ENCODE measurements around the gene CTRL. TPM values are rescaled to one million over a fixed set of nuclear protein-coding genes. Genes with fewer than 3 reads are reported as not detected.

The CTRL gene
- total RNA-seq, 2 donors from 2014 or later, result 0.59 TPM; not detected in 1

- no peaks in the 10 kb centered on the region for H3K9me3 ChIP-seq
- no peak for TF ChIP-seq CTCF (IDR thresholded peaks at IDR 0.05)
- H3K4me1 ChIP-seq, result peaks cover 0 to 44% of the 10 kb centered on the region in 2 donors
- DNase-seq (ENCODE audit: low spot score), result no peak
- H3K27ac ChIP-seq, result no peak overlapping the region
- no peaks in the 10 kb centered on the region for H3K27me3 ChIP-seq
- H3K4me3 ChIP-seq, result no peak overlapping the region
- peaks cover 20% of the 10 kb centered on the region for H3K36me3 ChIP-seq
These were observed 16.7 kb downstream of the CTRL start for GRCh38 chr16:67914758-67915495.

- H3K36me3 ChIP-seq, result peaks cover 34% of the 10 kb centered on the region
- no peak for DNase-seq (ENCODE audit: low spot score)
- H3K4me3 ChIP-seq, result no peak overlapping the region
- H3K27ac ChIP-seq, result no peak overlapping the region
- no peaks in the 10 kb centered on the region for H3K4me1 ChIP-seq
- no peak for TF ChIP-seq CTCF (IDR thresholded peaks at IDR 0.05)
- H3K9me3 ChIP-seq, result no peaks in the 10 kb centered on the region
- H3K27me3 ChIP-seq, result no peaks in the 10 kb centered on the region
These were observed 21.5 kb downstream of the CTRL start for GRCh38 chr16:67910158-67910557.

DNA sequence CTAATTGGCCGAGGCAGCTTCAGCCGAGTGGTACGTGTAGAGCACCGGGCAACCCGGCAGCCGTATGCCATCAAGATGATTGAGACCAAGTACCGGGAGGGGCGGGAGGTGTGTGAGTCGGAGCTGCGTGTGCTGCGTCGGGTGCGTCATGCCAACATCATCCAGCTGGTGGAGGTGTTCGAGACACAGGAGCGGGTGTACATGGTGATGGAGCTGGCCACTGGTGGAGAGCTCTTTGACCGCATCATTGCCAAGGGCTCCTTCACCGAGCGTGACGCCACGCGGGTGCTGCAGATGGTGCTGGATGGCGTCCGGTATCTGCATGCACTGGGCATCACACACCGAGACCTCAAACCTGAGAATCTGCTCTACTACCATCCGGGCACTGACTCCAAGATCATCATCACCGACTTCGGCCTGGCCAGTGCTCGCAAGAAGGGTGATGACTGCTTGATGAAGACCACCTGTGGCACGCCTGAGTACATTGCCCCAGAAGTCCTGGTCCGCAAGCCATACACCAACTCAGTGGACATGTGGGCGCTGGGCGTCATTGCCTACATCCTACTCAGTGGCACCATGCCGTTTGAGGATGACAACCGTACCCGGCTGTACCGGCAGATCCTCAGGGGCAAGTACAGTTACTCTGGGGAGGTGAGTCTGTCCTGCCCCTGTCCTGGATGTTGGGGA is 22.5 kb downstream of the CTRL start:
- H3K4me1 ChIP-seq, result no peaks in the 10 kb centered on the region
- H3K4me3 ChIP-seq, result no peak overlapping the region
- no peaks in the 10 kb centered on the region for H3K27me3 ChIP-seq
- no peak overlapping the region for H3K27ac ChIP-seq
- H3K36me3 ChIP-seq, result peaks cover 34% of the 10 kb centered on the region
- no peaks in the 10 kb centered on the region for H3K9me3 ChIP-seq
- DNase-seq (ENCODE audit: low spot score), result no peak
- TF ChIP-seq CTCF (IDR thresholded peaks at IDR 0.05), result no peak

DNA sequence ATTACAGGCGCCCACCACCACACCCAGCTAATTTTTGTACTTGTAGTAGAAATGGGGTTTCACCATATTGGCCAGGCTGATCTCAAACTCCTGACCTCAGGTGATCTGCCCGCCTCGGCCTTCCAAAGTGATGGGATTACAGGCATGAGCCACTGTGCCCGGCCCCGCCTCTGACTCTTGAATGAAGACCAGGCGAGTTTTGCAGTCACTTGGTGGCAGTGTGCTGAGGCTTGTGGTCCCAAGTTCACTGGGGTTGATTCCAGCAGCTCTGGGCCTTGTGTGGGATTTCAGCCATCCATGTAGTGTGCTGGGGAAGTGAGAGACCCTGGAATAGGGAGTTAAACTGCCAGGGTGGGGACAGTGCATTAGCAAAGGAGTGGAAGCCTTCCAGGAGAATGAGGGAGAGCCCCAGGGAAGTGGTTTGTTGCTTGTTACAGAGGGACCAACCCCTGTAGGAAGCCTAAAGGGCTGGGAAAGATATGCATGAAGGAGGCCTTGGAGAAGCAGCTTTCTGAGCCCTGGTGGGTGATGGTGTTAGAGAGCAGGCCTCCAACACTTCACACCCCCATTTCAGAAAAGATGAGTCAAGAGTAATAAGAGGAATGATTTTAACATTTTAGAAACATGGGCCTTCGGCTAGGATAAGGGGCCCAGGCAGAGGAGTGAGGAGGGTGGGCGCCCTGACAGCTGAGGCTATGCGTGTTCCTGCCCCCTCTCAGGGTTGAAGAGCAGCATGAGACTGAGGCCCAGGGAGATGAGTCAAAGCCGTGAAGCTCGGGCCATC is 24.1 kb downstream of the CTRL start:
- no peaks in the 10 kb centered on the region for H3K27me3 ChIP-seq
- no peak for DNase-seq (ENCODE audit: low spot score)
- no peak for TF ChIP-seq CTCF (IDR thresholded peaks at IDR 0.05)
- H3K27ac ChIP-seq, result no peak overlapping the region
- H3K36me3 ChIP-seq, result peaks cover 34% of the 10 kb centered on the region
- H3K9me3 ChIP-seq, result no peaks in the 10 kb centered on the region
- H3K4me3 ChIP-seq, result no peak overlapping the region
- no peaks in the 10 kb centered on the region for H3K4me1 ChIP-seq

- peaks cover 8% of the 10 kb centered on the region for H3K36me3 ChIP-seq
- no peaks in the 10 kb centered on the region for H3K9me3 ChIP-seq
- H3K4me1 ChIP-seq, result no peaks in the 10 kb centered on the region
- no peak overlapping the region for H3K4me3 ChIP-seq
- no peak overlapping the region for H3K27ac ChIP-seq
- TF ChIP-seq CTCF (IDR thresholded peaks at IDR 0.05), result no peak
- no peak for DNase-seq (ENCODE audit: low spot score)
- H3K27me3 ChIP-seq, result no peaks in the 10 kb centered on the region
These were observed 28.8 kb downstream of the CTRL start for GRCh38 chr16:67902831-67903230.

Measured in right atrium auricular region (tissue), 2 donors.